Prostate gland (tissue), 2 donors: Measurements from ENCODE around the gene LINC00237. TPM values are rescaled to one million over a fixed set of nuclear protein-coding genes. Genes with fewer than 3 reads are reported as not detected.

Experiments
- DNase-seq: peaks from one replicate; pipeline ENCODE4 v3.0.0-alpha.2; 2019; ENCODE audit warnings: low spot score
- H3K27ac ChIP-seq, 2 donors: fragments of 200-600 bp; sonication (generic); 2 replicates each; pipeline ENCODE4 v1.5.1; 2017 to 2019
- H3K27me3 ChIP-seq: fragments of 200-600 bp; sonication (generic); replicated peaks from 2 replicates; pipeline ENCODE4 v1.5.1; 2019; ENCODE audit not compliant: insufficient read depth
- H3K36me3 ChIP-seq, 2 donors: fragments of 200-600 bp; sonication (generic); 1 replicate in 1 of 2; 2 replicates in 1 of 2; pipeline versions ENCODE4 v1.5.1 to v1.8.1; 2017 to 2019
- H3K4me1 ChIP-seq: fragments of 200-600 bp; sonication (generic); replicated peaks from 2 replicates; pipeline ENCODE4 v1.5.1; 2019
- H3K4me3 ChIP-seq, 2 donors: fragments of 200-600 bp; sonication (generic); 2 replicates each; pipeline ENCODE4 v1.5.1; 2017 to 2019
- H3K9me3 ChIP-seq: fragments of 200-600 bp; sonication (generic); 2 replicates; pipeline ENCODE4 v1.5.1; 2017
- CTCF ChIP-seq, 4 experiments: fragments of 200-600 bp in 2 of 4; fragments of 450-650 bp in 2 of 4; sonication (generic) in 2 of 4; IDR thresholded peaks; 1 replicate in 3 of 4; 2 replicates in 1 of 4; pipeline ENCODE4 v1.5.1; 2016 to 2019; ENCODE audit warnings: antibody characterized with exemption in 4 of 4, mild to moderate bottlenecking in 2 of 4, moderate library complexity in 2 of 4
- POLR2A ChIP-seq: fragments of 450-650 bp; IDR thresholded peaks from one replicate; pipeline ENCODE4 v1.6.1; 2016; ENCODE audit warnings: antibody characterized with exemption, mild to moderate bottlenecking
- POLR2AphosphoS5 ChIP-seq: sonication (generic); formaldehyde crosslinking; IDR thresholded peaks from one replicate; pipeline ENCODE4 v1.6.1; 2017; ENCODE audit warnings: antibody characterized with exemption
- WGBS: methylation state at CpG from one replicate; pipeline ENCODE4 v1.1.5; 2018; 5-methylcytosine and 5-hydroxymethylcytosine counted together
- intact Hi-C: fragments of 100-400 bp; cut with DNase I; formaldehyde crosslinking; loops from one replicate; pipeline ENCODE4 v1.14.2; 2022
- small RNA-seq, 2 donors: library from RNA; depleted of rRNA; stranded (forward); fragments of <200 nt; gene quantifications; one replicate each; pipeline ENCODE3, GENCODE V24; 2016
- total RNA-seq, 2 donors: library from RNA; depleted of rRNA; stranded (reverse); fragments of >200 nt; gene quantifications; one replicate each; pipeline ENCODE4 v1.1.0, GENCODE V29; 2016

The LINC00237 gene
- total RNA-seq, 2 donors from 2014 or later = not detected

DNA sequence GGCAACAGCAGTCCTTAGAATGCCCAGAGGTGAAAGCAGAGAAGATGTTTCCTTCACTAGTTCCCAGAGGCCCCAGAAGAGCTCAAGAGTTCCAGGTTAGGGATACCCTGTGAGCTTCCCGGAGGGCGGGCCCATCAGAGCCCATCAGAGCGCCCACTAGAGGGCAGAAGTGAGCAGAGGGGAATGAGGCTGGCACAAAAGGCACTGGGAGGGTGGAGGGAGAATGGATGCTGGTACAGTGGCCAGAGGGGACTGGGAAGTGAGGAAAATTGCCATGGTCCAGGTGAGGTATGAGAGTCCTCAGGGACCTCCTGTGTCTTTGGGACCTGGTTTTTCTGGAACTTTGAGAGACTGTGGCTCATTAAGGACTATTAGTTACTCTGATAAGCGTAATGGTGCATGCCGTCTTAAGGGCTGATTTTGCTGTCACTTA lies 57.3 kb downstream of the LINC00237 start:
- H3K9me3 ChIP-seq = no peaks in the 10 kb centered on the region
- no peak for TF ChIP-seq POLR2A
- TF ChIP-seq CTCF (IDR thresholded peaks at IDR 0.05) = peak in 2 of 4 experiments; percentile 11 to 27
- H3K4me1 ChIP-seq = no peaks in the 10 kb centered on the region
- H3K36me3 ChIP-seq = no peaks in the 10 kb centered on the region
- 61% methylated on average over 5 of the region's 5 CpGs for WGBS
- peaks cover 6% of the 10 kb centered on the region for H3K27me3 ChIP-seq
- no peak overlapping the region for H3K27ac ChIP-seq
- H3K4me3 ChIP-seq = no peak overlapping the region
- DNase-seq = no peak
- intact Hi-C loops = no loop called here

- H3K4me1 ChIP-seq = no peaks in the 10 kb centered on the region
- intact Hi-C loops = no loop called here
- peaks cover 6% of the 10 kb centered on the region for H3K27me3 ChIP-seq
- H3K36me3 ChIP-seq = no peaks in the 10 kb centered on the region
- DNase-seq = no peak
- whole genome bisulfite sequencing = 87% methylated on average over 6 of the region's 6 CpGs
- H3K27ac ChIP-seq = no peak overlapping the region
- no peak for TF ChIP-seq POLR2AphosphoS5
- TF ChIP-seq CTCF (IDR thresholded peaks at IDR 0.05) = no peak
- TF ChIP-seq POLR2A = no peak
- no peak overlapping the region for H3K4me3 ChIP-seq
- H3K9me3 ChIP-seq = no peaks in the 10 kb centered on the region
These were observed 58.2 kb downstream of the LINC00237 start for GRCh38 chr20:21047981-21048380.

- intact Hi-C loops = no loop called here
- Histone ChIP-seq H3K27me3 (peaks cover 4% of the 10 kb centered on the region), H3K4me3 (no peak overlapping the region), H3K4me1 (no peaks in the 10 kb centered on the region), H3K27ac (no peak overlapping the region), H3K36me3 (no peaks in the 10 kb centered on the region), H3K9me3 (no peaks in the 10 kb centered on the region)
- DNase-seq = no peak
- no peak for TF ChIP-seq CTCF (IDR thresholded peaks at IDR 0.05)
- TF ChIP-seq POLR2AphosphoS5 = no peak
- no peak for TF ChIP-seq POLR2A
- 21% methylated on average over 2 of the region's 2 CpGs for WGBS
These were observed 59.6 kb downstream of the LINC00237 start for GRCh38 chr20:21046413-21047070.

Small RNAs within 50 kb of the gene (small RNA-seq; reads per million reads assigned to genes)
- 0.09 to 0.10 reads per million in 2 donors for gene RNA5SP477

Other genes with a start within 250 kb of the LINC00237 start
- 10 to 100 TPM; 39.9 to 41.0 TPM for gene KIZ, start 19.7 kb upstream of the LINC00237 start, total RNA-seq
- gene XRN2, start 197.0 kb upstream of the LINC00237 start, total RNA-seq = 10 to 100 TPM; 49.4 to 51.3 TPM